Ramos (cell line): Measurements from ENCODE around the gene CCDC92B.
"Not testable (repeated sequence)": the region's sequence is repeated elsewhere in the genome, so short reads cannot be mapped to it uniquely, and the experiment has no call there.

ENCODE experiments used
- in situ Hi-C: fragments of 300-500 bp; cut with MboI; formaldehyde crosslinking; loops from one replicate; pipeline ENCODE4 v1.14.3; 2022; ENCODE audit warnings: low sequenced_read_pairs; ENCODE audit not compliant: unreplicated experiment

CCDC92B gene

DNA sequence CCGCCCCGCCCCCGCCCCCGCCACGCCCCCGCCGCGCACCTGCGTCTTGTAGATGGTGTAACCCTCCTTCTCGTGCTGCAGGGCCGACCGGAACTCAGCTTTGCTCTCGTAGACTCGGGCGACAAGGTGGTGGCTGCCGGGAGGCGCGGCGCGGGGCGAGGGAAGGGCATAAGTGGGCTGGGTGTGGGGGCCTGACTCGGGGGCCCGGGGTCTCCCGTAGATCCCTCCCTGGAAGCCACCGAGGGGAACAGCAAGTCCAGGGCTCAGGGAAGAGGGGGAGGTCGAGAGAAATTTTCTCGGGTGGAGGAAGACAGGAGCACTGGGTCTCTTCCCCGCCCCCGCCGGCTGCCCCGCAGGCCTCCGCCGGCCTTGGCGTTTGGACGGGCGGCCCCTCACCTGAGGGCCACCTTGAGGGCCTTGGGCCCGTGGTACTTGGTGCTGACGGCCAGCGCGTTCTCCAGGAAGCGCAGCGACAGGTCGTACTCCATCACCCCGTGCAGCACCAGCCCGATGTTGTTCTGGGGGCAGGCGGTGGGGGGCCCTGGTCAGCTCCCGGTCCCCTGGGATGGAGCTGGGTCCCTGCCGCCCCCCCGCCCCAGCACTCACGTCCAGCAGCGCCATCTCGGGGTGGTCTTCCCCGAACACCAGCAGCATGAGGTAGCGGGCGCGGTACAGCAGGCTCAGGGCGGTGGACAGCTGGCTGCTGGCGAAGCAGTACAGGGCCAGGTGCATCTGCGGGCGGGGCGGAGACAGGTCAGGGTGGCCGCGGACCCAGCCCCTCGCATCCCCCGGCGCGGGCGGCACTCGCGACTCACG, 57.3 kb downstream of the CCDC92B start:
- in situ Hi-C loops: no loop called here

DNA sequence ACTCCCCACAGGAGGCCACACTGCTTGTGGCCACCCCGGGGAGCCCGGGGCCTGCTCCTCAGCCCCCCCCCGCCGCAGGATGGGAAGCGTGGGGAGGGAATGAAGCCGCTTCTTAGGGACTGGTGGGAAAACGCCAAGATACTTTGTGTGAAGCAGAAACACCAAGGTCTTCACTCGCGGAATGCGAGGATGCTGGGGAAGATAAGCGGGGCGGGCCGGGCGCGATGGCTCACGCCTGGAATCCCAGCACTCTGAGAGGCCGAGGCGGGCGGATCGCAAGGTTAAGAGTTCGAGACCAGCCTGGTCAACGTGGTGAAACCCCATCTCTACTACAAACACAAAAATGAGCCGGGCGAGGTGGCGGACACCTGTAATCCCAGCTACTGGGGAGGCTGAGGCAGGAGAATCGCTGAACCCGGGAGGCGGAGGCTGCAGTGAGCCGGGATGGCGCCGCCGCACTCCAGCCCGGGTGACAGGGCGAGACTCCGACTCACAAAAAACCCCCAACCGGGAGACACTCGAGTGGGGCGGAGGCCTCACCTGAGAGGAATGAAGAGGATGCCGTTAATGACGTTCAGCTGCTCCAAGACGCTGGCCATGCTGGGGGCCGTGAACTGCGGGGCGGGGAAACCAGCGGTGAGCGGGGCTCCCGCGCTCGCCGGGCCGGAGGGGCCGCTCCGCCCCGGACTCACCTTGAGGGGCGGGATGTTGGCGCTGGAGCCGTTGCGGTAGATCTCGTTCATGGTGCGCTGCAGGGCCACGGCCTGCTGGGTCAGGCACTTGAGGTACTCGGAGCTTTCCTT, 58.2 kb downstream of the CCDC92B start:
- in situ Hi-C loops: no loop called here

DNA sequence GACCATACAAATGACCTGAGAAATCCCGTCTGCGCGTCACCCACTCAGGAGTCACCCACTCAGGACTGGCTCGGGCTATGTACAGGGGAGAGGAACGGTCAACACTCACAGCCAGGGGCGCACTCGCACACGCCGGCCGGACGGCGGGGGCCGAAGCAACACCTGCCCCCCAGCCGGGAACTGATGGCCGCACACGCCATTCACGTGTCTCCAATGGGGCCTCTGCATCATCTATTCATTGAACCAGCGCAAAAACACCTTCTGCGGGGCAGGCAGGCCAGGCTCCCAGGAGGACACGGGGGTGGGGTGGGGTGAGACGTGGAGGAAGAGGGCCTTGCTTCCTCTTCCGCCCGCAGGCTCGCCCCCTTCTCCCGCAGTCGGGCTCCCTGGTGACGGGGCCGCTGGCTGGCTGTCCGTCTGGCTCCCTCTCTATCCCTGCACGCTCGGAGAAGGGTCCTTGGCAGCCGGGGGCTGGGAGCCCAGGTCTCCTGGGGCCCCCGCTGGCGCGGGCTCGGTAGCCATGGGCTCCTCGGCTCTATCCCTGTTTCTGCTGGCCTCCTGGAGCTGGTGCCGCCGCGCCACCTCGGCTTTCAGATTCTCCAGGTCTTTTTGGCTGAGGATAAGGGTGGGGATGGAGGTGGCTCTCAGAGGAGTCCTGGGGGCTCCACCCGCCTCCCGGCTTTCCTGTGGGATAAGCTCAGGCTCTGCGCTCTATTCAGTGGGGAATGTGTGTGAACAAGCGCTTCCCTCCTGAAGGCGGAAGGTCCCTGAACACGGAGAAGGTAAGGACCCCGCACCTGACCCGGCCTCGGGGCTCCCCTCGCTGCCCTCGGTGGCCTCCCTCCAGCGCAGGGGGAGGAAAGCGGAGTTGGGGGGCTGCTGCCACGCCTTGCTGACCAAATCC, 59.0 kb downstream of the CCDC92B start:
- in situ Hi-C loops: no loop called here

DNA sequence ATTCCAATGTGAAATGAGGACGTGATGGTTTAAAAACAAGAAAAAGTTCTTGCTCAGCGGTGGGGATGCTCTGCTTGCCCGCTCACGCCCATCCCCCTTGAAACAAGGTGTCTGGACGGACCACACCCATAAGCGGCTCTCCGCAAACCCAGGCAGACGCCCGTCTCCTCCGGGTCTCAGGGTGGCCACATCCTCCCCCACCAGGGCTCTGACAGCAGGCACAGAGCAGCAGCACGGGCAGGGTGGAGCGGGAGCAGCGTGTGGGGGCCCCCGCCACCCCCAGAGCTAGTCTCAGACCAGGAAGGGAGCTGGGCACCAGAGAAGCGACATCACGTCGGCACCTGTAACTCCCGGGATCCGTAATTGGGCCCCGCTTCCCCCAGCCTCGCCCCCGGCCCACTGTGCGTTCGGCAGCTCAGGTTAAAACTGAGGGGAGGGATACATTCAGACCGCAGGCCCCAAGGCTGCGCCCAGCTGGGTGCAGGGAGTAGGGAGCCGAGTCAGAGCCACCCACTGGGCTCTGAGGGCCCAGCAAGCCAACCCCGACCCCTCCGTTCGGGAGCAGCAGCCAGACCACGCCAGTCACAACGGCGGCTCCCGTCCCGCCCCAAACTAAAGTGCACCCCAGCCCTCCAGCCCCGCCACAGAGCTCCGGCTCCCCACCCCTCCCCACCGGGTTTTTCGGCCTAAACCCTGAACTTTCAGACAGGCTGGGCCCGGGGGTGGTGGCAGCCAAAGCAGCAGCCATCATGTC, 59.9 kb downstream of the CCDC92B start:
- in situ Hi-C loops: no loop called here

DNA sequence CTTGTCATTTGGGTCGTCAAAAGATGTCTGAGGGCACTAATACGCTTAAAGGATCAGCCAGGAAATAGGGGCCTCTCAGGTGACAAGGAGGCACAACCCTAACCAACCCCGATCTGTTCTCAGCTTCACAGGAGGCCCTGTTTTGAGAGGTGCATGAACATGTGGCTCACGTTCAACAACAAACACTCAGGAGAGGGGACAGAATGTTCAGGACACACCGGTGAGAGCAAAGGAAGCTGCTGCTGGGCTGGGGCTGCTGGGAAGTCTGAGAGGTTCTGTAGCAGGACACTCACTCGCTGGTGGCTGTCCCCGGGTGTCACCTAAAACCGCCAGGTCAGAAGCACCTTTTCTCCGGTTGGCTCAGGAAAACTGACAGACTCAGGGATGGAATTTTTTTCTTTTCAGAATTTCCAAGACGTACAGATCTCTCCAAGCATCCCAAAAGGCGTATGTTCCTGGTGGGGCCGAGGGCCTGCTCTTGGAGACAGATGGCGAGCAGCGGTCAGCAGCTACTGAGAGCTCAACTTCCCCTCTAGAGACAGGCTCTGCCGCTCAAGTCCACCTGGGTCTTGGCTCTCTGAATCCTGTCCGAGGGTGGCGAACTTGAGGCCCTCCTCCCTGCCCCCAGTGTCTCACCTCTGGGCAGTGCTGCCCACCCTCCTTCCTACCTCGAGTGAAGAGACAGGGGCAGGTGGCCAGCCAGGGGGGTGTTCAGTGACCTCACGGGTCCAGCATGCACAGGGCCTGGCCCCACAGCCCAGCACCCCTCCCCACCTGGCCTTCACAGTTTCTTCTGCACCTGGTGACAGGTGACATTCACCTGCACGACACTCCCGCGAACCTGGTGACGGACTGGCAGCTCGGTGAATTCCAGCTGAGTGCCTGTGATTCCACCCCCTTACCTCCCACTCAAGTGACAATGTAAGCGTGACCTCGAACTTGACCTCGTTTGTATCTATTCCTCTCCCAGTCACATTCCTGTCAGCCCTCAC, 60.8 kb downstream of the CCDC92B start:
- in situ Hi-C loops: no loop called here

DNA sequence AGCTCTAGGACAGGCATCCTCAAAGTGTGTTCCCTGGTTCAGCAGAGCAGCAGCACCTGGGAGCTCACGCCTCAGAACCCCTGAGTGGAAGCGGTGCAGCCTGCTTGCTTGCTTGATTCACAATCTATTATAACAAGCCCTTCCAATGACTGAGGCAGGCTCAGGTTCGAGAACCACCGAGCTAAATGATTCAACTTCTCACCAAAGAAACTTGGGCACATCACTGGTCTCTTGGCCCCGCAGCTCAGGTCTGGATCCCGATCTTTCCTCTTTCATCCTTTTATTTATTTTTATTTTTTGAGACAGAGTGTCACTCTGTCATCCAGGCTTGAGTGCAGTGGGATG, 62.4 kb downstream of the CCDC92B start:
- in situ Hi-C loops: no loop called here

DNA sequence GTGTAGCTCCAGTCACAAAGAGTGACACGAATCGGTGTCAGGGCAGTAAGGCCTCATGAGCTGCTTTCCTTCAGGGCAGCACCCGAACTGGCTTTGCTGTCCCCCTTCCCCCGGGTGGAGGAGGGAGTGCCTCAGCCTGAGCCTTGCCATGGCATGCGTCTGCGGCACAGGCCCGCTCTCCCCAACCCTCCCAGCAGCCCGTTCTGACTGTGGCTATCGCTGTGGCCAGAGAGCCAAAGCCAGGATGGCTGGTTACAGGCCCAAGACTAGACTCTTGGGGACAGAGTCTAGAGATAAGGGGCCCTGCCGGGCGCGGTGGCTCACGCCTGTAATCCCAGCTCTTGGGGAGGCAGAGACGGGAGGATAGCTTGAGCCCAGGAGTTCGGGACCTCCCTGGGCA, 63.8 kb downstream of the CCDC92B start:
- in situ Hi-C loops: no loop called here

DNA sequence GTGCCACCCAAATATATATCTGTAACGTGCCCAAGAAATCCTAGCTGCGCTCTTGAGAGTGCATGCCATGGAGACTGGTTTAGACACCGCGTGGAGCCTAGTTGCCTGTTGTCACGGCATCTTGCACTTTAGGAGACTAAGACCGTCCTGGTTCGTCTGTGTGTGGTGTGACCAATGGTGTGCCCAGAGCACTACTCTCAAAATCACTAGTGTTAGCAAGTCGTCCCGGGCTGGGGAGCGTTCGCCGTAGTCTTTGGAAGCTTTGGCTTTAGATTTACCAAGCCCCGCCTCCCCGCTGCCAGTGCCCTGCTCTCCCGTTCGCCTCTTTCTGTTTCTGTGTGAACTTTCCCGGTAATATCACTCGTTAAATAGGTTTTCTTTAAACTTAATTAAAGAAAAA, 64.9 kb downstream of the CCDC92B start:
- in situ Hi-C loops: no loop called here

DNA sequence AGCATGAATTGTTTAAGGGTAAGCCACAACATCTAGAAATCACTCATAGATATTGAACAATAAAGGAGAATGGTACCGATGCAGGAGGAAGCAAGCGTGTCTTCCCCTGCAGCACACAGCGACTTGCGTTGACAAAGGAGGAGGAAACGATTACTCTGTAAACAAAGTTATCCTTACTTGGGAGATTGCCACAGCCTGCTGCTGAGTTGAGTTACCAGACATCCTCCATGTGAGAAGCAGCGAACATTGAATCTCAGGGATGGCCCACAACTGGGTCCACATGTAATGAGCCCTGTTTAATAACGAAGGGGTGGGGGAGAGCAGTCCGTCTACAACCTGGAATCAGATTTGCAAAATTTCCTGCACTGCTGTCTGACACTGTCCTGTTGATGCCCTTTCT, 65.5 kb downstream of the CCDC92B start:
- in situ Hi-C loops: no loop called here

DNA sequence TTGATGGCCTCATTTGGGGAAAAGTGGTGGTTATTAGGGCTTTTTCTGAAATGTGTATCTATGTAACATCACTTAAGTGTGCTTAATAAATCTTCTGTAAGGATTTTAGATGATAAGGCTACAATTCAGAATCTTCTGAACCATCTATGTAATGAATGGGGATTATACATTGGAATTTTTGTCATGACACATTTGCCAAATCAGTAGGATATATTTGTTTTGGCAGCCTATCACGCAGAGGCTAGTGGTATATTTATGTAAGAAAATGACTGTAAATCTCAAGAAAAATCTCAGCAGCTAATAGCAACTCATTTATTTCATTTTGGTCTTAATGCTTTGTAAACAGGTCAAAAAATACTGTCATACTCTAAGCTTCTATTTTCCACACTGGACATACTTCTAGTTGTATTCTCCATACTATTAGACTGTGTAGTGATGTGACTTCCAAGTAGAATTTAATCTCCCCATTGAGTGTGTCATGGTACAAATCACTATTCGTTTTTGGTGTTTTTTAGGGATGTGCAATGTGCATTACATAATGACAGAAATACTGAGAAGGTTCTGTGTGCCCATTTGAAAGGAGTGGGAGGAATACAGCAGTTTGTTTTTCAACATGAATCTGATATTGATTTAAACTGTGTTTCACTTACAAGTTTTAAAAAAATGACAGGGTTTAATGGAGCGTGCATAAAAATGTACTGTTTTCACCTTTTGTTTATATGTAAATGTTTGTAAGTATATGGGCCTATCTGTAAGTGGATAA, 67.1 kb downstream of the CCDC92B start:
- in situ Hi-C loops: no loop called here

DNA sequence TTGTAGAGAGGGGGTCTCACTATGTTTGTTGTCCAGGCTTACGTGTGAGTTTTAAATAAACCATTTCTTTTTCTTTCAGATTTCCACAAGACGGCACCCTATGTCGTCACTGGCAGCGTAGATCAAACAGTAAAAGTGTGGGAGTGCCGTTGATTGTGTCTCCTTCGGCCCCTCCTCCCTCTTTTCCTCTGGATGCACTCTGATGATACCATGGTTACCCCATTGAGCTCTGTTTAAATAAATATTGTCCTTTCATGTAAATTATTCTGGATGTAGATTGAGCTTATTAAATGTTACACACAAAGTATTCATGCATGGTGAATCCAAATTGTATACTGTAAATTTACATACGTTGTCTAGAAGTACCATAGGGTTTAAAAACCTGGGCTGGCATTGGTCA, 67.8 kb downstream of the CCDC92B start:
- in situ Hi-C loops: no loop called here

DNA sequence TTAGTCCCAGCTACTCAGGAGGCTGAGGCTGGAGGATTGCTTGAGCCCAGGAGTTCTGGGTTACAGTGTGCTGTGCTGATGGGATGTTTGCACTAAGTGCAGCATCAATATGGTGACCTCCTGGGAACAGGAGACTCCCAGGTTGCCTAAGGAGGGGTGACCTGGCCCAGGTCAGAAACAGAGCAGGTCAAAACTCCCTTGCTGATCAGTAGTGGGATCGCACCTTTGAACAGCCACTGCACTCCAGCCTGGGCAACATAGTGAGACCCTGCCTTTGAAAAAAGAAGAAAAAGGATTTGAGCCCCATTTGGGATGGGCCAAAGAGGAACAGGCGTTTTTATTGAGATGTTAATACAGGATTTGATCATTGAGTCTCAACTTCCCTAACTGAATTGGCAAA, 68.5 kb downstream of the CCDC92B start:
- in situ Hi-C loops: no loop called here

DNA sequence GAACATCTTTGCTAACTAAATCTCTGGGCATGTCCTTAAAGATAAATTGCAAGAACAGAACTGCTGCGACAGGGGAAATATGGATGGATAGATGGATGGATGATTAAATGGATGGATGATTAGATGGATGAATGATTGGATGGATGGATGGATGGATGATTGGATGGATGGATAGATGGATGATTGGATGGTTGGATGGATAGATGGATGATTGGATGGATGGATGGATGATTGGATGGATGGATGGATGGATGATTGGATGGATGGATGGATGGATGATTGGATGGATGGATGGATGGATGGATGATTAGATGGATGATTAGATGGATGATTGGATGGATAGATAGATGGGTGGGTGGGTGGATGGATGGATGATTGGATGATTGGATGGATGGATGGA, 70.2 kb downstream of the CCDC92B start:
- in situ Hi-C loops: not testable (repeated sequence)
